Measurements from ENCODE around the gene PHLDA3.

PHLDA3 gene

DNA sequence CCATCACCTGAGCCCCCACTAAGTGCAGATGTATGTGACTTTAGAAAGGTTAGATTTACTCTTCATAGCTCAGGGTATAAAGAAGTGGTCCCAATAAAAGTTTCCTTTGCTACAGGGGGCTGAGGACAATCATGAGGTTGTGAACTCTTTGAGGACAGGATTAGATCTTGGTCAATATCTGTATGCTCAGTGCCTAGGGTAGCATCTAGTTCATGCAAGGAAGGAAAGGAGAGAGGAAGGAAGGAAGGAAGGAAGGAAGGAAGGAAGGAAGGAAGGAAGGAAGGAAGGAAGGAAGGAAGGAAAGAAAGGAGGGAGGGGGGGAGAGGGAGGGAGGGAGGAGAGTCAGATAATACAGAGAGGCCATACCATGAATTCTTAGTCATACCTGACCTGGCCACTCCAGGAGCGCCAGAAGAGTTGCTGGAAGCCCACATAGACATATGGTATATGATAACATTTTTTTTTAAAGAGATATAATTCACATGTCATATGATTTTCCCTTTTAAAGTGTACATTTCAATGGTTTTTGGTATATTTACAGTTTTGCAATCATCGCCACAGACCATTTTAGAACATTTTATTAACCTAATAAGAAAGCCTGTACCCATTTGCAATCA lies 47.6 kb upstream of the PHLDA3 start:
- no peak for TF ChIP-seq EZH2 (IDR thresholded peaks at IDR 0.05; ENCODE audit: borderline replicate concordance, low read length)
- TF ChIP-seq, protein P1, sequence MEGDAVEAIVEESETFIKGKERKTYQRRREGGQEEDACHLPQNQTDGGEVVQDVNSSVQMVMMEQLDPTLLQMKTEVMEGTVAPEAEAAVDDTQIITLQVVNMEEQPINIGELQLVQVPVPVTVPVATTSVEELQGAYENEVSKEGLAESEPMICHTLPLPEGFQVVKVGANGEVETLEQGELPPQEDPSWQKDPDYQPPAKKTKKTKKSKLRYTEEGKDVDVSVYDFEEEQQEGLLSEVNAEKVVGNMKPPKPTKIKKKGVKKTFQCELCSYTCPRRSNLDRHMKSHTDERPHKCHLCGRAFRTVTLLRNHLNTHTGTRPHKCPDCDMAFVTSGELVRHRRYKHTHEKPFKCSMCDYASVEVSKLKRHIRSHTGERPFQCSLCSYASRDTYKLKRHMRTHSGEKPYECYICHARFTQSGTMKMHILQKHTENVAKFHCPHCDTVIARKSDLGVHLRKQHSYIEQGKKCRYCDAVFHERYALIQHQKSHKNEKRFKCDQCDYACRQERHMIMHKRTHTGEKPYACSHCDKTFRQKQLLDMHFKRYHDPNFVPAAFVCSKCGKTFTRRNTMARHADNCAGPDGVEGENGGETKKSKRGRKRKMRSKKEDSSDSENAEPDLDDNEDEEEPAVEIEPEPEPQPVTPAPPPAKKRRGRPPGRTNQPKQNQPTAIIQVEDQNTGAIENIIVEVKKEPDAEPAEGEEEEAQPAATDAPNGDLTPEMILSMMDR (IDR thresholded peaks at IDR 0.05; ENCODE audit: low read length) = no peak
- H3K4me1 ChIP-seq (ENCODE audit: insufficient read depth, low read length, severe bottlenecking) = peaks cover 12% of the 10 kb centered on the region
- no peak overlapping the region for H2AFZ ChIP-seq (ENCODE audit: low read length)
- no peaks in the 10 kb centered on the region for H4K20me1 ChIP-seq (ENCODE audit: insufficient read depth, low read length)
- H3K9ac ChIP-seq (ENCODE audit: low read length) = no peak overlapping the region
- no peak overlapping the region for H3K4me2 ChIP-seq (ENCODE audit: low read length)
- H3K36me3 ChIP-seq (ENCODE audit: insufficient read depth, low read length) = no peaks in the 10 kb centered on the region
- H3K9me2 ChIP-seq (ENCODE audit: low read depth, low read length) = no peaks in the 10 kb centered on the region
- H3F3A ChIP-seq (ENCODE audit: insufficient read depth, low read length) = no peaks in the 10 kb centered on the region
- H3K9me3 ChIP-seq (ENCODE audit: low read length) = no peaks in the 10 kb centered on the region
- no peaks in the 10 kb centered on the region for H3K79me2 ChIP-seq (ENCODE audit: insufficient read depth, low read length)
- H3K27me3 ChIP-seq (ENCODE audit: insufficient read depth, low read length) = no peaks in the 10 kb centered on the region
- no peak overlapping the region for H3K27ac ChIP-seq (ENCODE audit: low read depth, low read length, poor library complexity, severe bottlenecking)
- H3K4me3 ChIP-seq (ENCODE audit: low read depth, low read length, poor library complexity, severe bottlenecking) = no peak overlapping the region

DNA sequence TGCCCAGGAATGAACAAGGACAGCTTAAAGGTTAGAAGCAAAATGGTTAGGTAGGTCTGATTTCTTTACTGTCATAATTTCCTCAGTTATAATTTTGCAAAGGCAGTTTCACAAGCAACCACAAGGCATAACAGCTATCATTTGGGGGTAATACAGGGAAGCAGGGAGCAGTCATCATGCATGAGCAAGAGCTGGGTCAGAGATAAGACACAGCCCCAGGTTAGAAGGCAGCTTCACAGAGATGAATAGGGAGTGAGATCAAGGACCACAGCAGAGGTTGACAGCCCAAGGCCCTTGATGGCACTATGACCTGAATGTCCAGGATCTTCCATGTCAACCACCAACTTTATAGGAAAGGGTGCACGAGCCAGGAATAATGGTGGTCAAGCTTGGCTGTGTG lies 46.9 kb upstream of the PHLDA3 start:
- H2AFZ ChIP-seq (ENCODE audit: low read length) = no peak overlapping the region
- H3K4me1 ChIP-seq (ENCODE audit: insufficient read depth, low read length, severe bottlenecking) = peaks cover 20% of the 10 kb centered on the region
- H3F3A ChIP-seq (ENCODE audit: insufficient read depth, low read length) = no peaks in the 10 kb centered on the region
- H3K36me3 ChIP-seq (ENCODE audit: insufficient read depth, low read length) = no peaks in the 10 kb centered on the region
- H4K20me1 ChIP-seq (ENCODE audit: insufficient read depth, low read length) = no peaks in the 10 kb centered on the region
- no peaks in the 10 kb centered on the region for H3K79me2 ChIP-seq (ENCODE audit: insufficient read depth, low read length)
- no peak overlapping the region for H3K4me3 ChIP-seq (ENCODE audit: low read depth, low read length, poor library complexity, severe bottlenecking)
- H3K27me3 ChIP-seq (ENCODE audit: insufficient read depth, low read length) = no peaks in the 10 kb centered on the region
- H3K9ac ChIP-seq (ENCODE audit: low read length) = no peak overlapping the region
- no peaks in the 10 kb centered on the region for H3K9me2 ChIP-seq (ENCODE audit: low read depth, low read length)
- H3K27ac ChIP-seq (ENCODE audit: low read depth, low read length, poor library complexity, severe bottlenecking) = no peak overlapping the region
- H3K4me2 ChIP-seq (ENCODE audit: low read length) = no peak overlapping the region
- no peaks in the 10 kb centered on the region for H3K9me3 ChIP-seq (ENCODE audit: low read length)
- TF ChIP-seq, protein P1 (IDR thresholded peaks at IDR 0.05; ENCODE audit: low read length) = no peak
- TF ChIP-seq EZH2 (IDR thresholded peaks at IDR 0.05; ENCODE audit: borderline replicate concordance, low read length) = no peak

DNA sequence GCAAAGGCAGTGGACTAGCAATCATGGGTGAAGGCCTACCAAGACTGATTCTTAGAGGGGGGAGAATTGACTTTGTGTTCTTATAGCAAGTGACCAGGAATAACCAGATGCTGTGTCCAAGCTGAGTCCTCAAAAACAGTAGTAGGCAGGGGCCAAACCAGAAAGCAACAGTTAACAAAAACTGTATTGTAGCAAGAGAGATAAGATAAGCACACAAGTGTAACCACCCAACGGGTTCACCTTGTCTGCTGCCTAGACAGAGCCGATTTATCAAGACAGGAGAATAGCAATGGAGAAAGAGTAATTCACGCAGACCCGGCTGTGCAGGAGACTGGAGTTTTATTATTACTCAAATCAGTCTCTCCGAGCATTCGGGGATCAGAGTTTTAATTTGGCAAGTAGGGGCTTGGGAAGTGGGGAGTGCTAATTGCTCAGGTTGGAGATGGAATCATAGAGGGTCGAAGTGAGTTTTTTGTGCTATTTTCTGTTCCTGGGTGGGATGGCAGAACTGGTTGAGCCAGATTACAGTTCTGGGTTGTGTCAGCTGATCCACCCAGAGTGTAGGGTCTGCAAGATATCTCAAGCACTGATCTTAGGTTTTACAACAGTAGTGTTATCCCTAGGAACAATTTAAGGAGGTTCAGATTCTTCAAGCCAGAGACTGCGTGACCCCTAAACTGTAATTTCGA lies 46.2 kb upstream of the PHLDA3 start:
- H3K79me2 ChIP-seq (ENCODE audit: insufficient read depth, low read length) = no peaks in the 10 kb centered on the region
- H3K36me3 ChIP-seq (ENCODE audit: insufficient read depth, low read length) = no peaks in the 10 kb centered on the region
- no peak overlapping the region for H3K9ac ChIP-seq (ENCODE audit: low read length)
- no peaks in the 10 kb centered on the region for H4K20me1 ChIP-seq (ENCODE audit: insufficient read depth, low read length)
- no peak overlapping the region for H3K27ac ChIP-seq (ENCODE audit: low read depth, low read length, poor library complexity, severe bottlenecking)
- no peaks in the 10 kb centered on the region for H3K27me3 ChIP-seq (ENCODE audit: insufficient read depth, low read length)
- H3K4me1 ChIP-seq (ENCODE audit: insufficient read depth, low read length, severe bottlenecking) = peaks cover 26% of the 10 kb centered on the region
- H3K4me2 ChIP-seq (ENCODE audit: low read length) = no peak overlapping the region
- no peaks in the 10 kb centered on the region for H3K9me2 ChIP-seq (ENCODE audit: low read depth, low read length)
- H3K9me3 ChIP-seq (ENCODE audit: low read length) = no peaks in the 10 kb centered on the region
- H3K4me3 ChIP-seq (ENCODE audit: low read depth, low read length, poor library complexity, severe bottlenecking) = no peak overlapping the region
- H3F3A ChIP-seq (ENCODE audit: insufficient read depth, low read length) = no peaks in the 10 kb centered on the region
- TF ChIP-seq, protein P1 (IDR thresholded peaks at IDR 0.05; ENCODE audit: low read length) = no peak
- TF ChIP-seq EZH2 (IDR thresholded peaks at IDR 0.05; ENCODE audit: borderline replicate concordance, low read length) = no peak
- H2AFZ ChIP-seq (ENCODE audit: low read length) = no peak overlapping the region
